ENCODE measurements around the gene ANKS1A. TPM values are rescaled to one million over a fixed set of nuclear protein-coding genes. Genes with fewer than 3 reads are reported as not detected.
A peak's percentile ranks its signal among the peaks of the same experiment; 100 is the strongest.

Gene ANKS1A
- total RNA-seq, 4 donors from 2014 or later, result 5.3 to 8.6 (median 7.0) TPM

- Histone ChIP-seq H3K27ac (peak overlapping the region; percentile 75 to 89 (median 80)), H3K36me3 (no peaks in the 10 kb centered on the region), H3K27me3 (no peaks in the 10 kb centered on the region), H3K4me1 (peaks cover 78 to 80% of the 10 kb centered on the region in 2 donors), H3K9me3 (no peaks in the 10 kb centered on the region), H3K4me3 (peak overlapping the region; percentile 45 to 59 (median 55))
- in situ Hi-C loops (cut with MboI; ENCODE audit: low sequenced_read_pairs in 4 of 4), result no loop called here
- TF ChIP-seq, protein P1, sequence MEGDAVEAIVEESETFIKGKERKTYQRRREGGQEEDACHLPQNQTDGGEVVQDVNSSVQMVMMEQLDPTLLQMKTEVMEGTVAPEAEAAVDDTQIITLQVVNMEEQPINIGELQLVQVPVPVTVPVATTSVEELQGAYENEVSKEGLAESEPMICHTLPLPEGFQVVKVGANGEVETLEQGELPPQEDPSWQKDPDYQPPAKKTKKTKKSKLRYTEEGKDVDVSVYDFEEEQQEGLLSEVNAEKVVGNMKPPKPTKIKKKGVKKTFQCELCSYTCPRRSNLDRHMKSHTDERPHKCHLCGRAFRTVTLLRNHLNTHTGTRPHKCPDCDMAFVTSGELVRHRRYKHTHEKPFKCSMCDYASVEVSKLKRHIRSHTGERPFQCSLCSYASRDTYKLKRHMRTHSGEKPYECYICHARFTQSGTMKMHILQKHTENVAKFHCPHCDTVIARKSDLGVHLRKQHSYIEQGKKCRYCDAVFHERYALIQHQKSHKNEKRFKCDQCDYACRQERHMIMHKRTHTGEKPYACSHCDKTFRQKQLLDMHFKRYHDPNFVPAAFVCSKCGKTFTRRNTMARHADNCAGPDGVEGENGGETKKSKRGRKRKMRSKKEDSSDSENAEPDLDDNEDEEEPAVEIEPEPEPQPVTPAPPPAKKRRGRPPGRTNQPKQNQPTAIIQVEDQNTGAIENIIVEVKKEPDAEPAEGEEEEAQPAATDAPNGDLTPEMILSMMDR (IDR thresholded peaks at IDR 0.05 in 4 of 5, conservative IDR thresholded peaks at IDR 0.05 in 1 of 5), result no peak
- TF ChIP-seq POLR2A (IDR thresholded peaks at IDR 0.05), result no peak
- intact Hi-C loops (cut with DNase I; ENCODE audit: low total_unique reads), result no loop called here
- DNase-seq (no peak), ATAC-seq (no peak)
Observed at GRCh38 chr6:35019171-35019570, 130.1 kb downstream of the ANKS1A start.

DNA sequence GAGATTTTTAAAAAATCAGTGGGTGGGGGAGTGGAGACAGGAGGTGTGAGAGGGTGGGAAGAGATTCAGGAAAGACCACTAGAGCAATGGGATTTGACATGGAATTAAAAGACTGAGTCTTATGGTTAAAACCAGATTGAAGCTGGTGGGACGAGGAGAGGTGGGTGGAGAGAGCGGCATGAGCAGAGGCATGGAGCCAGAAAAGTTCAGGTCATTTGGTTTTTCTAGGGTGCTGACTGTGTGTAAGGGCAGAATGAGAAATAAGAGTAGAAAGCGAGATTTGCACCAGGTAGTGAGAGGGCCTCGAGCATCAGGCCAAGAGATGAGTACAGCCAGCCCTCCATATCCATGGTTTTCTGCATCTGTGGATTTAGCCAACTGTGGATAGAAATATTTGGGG, 130.8 kb downstream of the ANKS1A start:
- DNase-seq (no peak), ATAC-seq (no peak)
- H3K9me3 ChIP-seq, result no peaks in the 10 kb centered on the region
- in situ Hi-C loops (cut with MboI; ENCODE audit: low sequenced_read_pairs in 4 of 4) (no loop called here), intact Hi-C loops (cut with DNase I; ENCODE audit: low total_unique reads) (no loop called here)
- no peaks in the 10 kb centered on the region for H3K27me3 ChIP-seq
- H3K27ac ChIP-seq, result peak overlapping the region; percentile 75 to 89 (median 80)
- peak overlapping the region in 3 of 4 donors; percentile 52 to 59 (median 58) for H3K4me3 ChIP-seq
- TF ChIP-seq POLR2A (IDR thresholded peaks at IDR 0.05), result no peak
- TF ChIP-seq, protein P1 (IDR thresholded peaks at IDR 0.05 in 4 of 5, conservative IDR thresholded peaks at IDR 0.05 in 1 of 5), result no peak
- peaks cover 81 to 82% of the 10 kb centered on the region in 2 donors for H3K4me1 ChIP-seq
- no peaks in the 10 kb centered on the region for H3K36me3 ChIP-seq

DNA sequence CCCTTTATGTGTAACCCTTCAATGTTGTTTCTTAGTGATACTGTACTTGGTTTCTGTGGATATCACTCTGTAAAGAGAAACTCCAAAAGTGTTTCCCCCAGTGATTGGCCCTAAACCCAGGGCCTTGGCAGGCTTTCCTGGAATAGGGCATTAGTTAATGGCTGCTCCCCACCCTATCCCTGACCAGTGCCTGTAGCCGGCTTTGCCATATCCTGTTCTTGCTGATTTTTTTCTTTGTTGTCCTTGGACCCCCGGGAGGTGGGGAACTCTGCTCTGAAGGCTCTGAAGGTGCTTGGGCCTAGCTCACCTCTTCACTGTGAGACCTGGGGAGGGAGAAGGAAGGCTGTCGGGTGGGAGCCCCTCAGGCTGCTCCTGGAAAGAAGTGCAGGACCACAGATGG, 131.9 kb downstream of the ANKS1A start:
- ATAC-seq (no peak), DNase-seq (no peak)
- peak overlapping the region; percentile 75 to 89 (median 80) for H3K27ac ChIP-seq
- TF ChIP-seq, protein P1 (IDR thresholded peaks at IDR 0.05 in 4 of 5, conservative IDR thresholded peaks at IDR 0.05 in 1 of 5), result no peak
- TF ChIP-seq POLR2A (IDR thresholded peaks at IDR 0.05), result no peak
- H3K9me3 ChIP-seq, result no peaks in the 10 kb centered on the region
- intact Hi-C loops (cut with DNase I; ENCODE audit: low total_unique reads), result no loop called here
- H3K27me3 ChIP-seq, result no peaks in the 10 kb centered on the region
- peaks cover 84 to 88% of the 10 kb centered on the region in 2 donors for H3K4me1 ChIP-seq
- no peaks in the 10 kb centered on the region for H3K36me3 ChIP-seq
- in situ Hi-C loops (cut with MboI; ENCODE audit: low sequenced_read_pairs in 4 of 4), result no loop called here
- H3K4me3 ChIP-seq, result peak overlapping the region in 3 of 4 donors; percentile 52 to 59 (median 58)

DNA sequence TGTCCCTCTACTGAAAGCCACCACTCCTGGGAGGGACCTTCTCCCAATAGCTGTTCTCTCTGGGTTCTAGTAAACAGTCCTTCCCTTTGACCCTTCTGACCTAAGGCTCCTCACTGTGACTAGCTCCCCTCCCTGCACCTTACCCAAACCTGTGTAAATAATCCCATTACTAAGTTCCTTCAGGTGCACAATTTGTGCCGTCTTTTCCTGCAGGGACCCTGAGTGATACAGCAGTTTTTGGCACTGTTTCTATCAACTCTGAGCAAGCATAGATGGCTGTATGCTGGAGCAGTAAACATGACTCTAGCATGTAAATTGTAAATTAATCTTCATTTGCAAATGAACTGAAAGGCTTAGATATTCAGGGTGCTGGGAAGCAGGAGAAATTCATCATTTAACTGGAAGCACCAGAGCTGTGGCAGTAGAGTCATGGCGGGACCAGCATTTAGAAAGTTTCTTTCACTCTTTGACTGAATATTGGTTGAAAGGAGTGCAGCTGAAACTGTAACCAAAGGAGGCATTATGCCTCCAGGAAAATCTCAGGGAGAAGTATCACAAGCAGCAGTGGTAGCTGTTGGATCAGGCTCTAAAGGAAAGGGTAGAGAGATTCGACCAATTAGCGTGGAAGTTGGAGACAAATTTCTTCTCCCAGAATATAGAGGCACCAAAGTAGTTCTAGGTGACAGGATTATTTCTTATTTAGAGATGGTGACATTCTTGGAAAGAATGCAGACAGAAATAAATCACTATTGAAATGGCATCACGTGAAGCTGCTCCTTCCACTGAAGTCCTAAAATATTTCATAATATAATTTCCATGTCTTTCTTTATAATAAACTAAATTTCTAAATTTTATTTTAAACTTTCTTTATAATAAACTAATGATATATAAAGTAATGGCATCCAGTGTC, 134.3 kb downstream of the ANKS1A start:
- H3K27me3 ChIP-seq, result no peaks in the 10 kb centered on the region
- H3K4me3 ChIP-seq, result no peak overlapping the region
- intact Hi-C loops (cut with DNase I; ENCODE audit: low total_unique reads), result no loop called here
- no peaks in the 10 kb centered on the region for H3K9me3 ChIP-seq
- H3K4me1 ChIP-seq, result peaks cover 70 to 75% of the 10 kb centered on the region in 2 donors
- TF ChIP-seq POLR2A (IDR thresholded peaks at IDR 0.05), result no peak
- TF ChIP-seq, protein P1 (IDR thresholded peaks at IDR 0.05 in 4 of 5, conservative IDR thresholded peaks at IDR 0.05 in 1 of 5), result no peak
- peak overlapping the region; percentile 44 to 68 (median 57) for H3K27ac ChIP-seq
- ATAC-seq (peak in 1 of 2 donors; percentile 6), DNase-seq (no peak)
- H3K36me3 ChIP-seq, result no peaks in the 10 kb centered on the region
- in situ Hi-C loops (cut with MboI; ENCODE audit: low sequenced_read_pairs in 4 of 4), result no loop called here
